Heart right ventricle (tissue), 16 donors: ENCODE results near the gene H2AZ2. TPM values are rescaled to one million over a fixed set of nuclear protein-coding genes. Genes with fewer than 3 reads are reported as not detected.
A peak's percentile ranks its signal among the peaks of the same experiment; 100 is the strongest.

Source experiments
- ATAC-seq, 8 donors: fragments of 200-7000 bp; cut with Tn5 transposase; one replicate each; pipeline ENCODE4 v1.9.1; 2020; ENCODE audit warnings: mild to moderate bottlenecking in 8 of 8, moderate library complexity in 8 of 8, moderate number of reproducible peaks in 1 of 8
- DNase-seq, 2 donors: peaks; one replicate each; pipeline ENCODE4 v3.0.0-alpha.2; 2020
- H3K27ac ChIP-seq, 10 donors: fragments of 200-600 bp; sonication (generic) in 2 of 10; one replicate each; pipeline versions ENCODE4 v1.5.0 to v1.8.0; 2020 to 2022; ENCODE audit warnings: mild to moderate bottlenecking in 3 of 10
- H3K27me3 ChIP-seq, 7 donors: fragments of 200-600 bp; one replicate each; pipeline ENCODE4 v1.8.0; 2021 to 2022; ENCODE audit warnings: mild to moderate bottlenecking in 2 of 7
- H3K36me3 ChIP-seq, 9 donors: fragments of 200-600 bp; sonication (generic) in 1 of 9; one replicate each; pipeline versions ENCODE4 v1.5.0 to v1.8.0; 2020 to 2022; ENCODE audit warnings: mild to moderate bottlenecking in 2 of 9
- H3K4me1 ChIP-seq, 9 donors: fragments of 200-600 bp; sonication (generic) in 1 of 9; one replicate each; pipeline versions ENCODE4 v1.5.0 to v1.8.0; 2020 to 2022; ENCODE audit warnings: mild to moderate bottlenecking in 4 of 9
- H3K4me3 ChIP-seq, 10 donors: fragments of 200-600 bp; sonication (generic) in 2 of 10; one replicate each; pipeline versions ENCODE4 v1.5.0 to v1.8.0; 2020 to 2022; ENCODE audit warnings: mild to moderate bottlenecking in 7 of 10, moderate library complexity in 2 of 10
- H3K9me3 ChIP-seq, 11 donors: fragments of 200-600 bp in 10 of 11; sonication (generic) in 2 of 11; one replicate each; pipeline versions ENCODE4 v1.5.0 to v1.8.0; 2013 to 2022; ENCODE audit warnings: mild to moderate bottlenecking in 2 of 11, control low read depth in 1 of 11, moderate library complexity in 1 of 11
- CTCF ChIP-seq, 9 donors: fragments of 200-600 bp; sonication (generic) in 2 of 9; IDR thresholded peaks; one replicate each; pipeline versions ENCODE4 v1.5.0 to v1.8.0; 2021 to 2022; ENCODE audit warnings: antibody characterized with exemption in 9 of 9, mild to moderate bottlenecking in 5 of 9, moderate library complexity in 1 of 9
- WGBS, 2 donors: extraction: QIAGEN DNeasy Blood & Tissue Kit; methylation state at CpG; one replicate each; pipeline ENCODE4 v1.1.7; 2013; ENCODE audit warnings: inconsistent platforms in 1 of 2; 5-methylcytosine and 5-hydroxymethylcytosine counted together
- intact Hi-C, 10 donors: fragments of 100-400 bp; cut with DNase I; formaldehyde crosslinking; loops; one replicate each; pipeline versions ENCODE4 v1.11.1 to v1.14.2; 2022
- polyA plus RNA-seq, 2 donors: library from polyadenylated mRNA; stranded (reverse); fragments of 200-250 nt; gene quantifications; one replicate each; pipeline ENCODE4 v1.2.3, GENCODE V29; 2013
- total RNA-seq, 10 donors: library from RNA; stranded (reverse); fragmentation: NEBNext Ultra II Directional in 3 of 10; extraction: Animal tissue kit (Norgen Biotek cat#: 25700) in 3 of 10; gene quantifications; one replicate each; pipeline versions ENCODE4 v1.2.1 to v1.2.4, GENCODE V29; 2021 to 2023
- donor health status: Arrhythmogenic right ventricular cardiomyopathy.
- donor health status: ischemic (EF 13 %, LVEDD 7.1; RV severe dilation, severe dysfunction).
- donor health status: healthy with polysubstance abuse.
- donor health status: DM: no; HTN: yes; CAD: no.
- donor health status: DM: no; HTN: no; CAD: no.
- donor health status: ischemic (EF 25% LVEDD 6.9; RV normal size, moderate dysfunction).
- donor health status: ischemic (EF 25% LVEDD 5.7; RV mildly dilated, moderate dysfunction).
- donor health status: healthy.
- donor health status: DM: yes; HTN: yes; CAD: no.
- donor health status: Ischemic cardiomyopathy.
- donor health status: ischemic (EF 35%, LVEDD 5.7; RV mildly dilated, moderate dysfunction).
- donor health status: nonischemic (EF 11% LVEDD 7.7; RV severe dilation, severe dysfunction).
- donor health status: DM: yes; HTN: yes; CAD: no.
- donor health status: PGD.
- donor health status: ischemic (EF 29% LVEDD 5.4; RV normal size, mild dysfunction).
- donor health status: nonischemic (EF 23%, LVEDD 6.1; RV moderate dilation, normal function).

The H2AZ2 gene
- total and polyA plus RNA-seq, 12 donors = 109 to 280 (median 257) TPM

GRCh38 chr7:44858161-44858560 lies 10.3 kb upstream of the H2AZ2 start:
- ATAC-seq (no peak), DNase-seq (no peak)
- intact Hi-C loops = loop anchor here in 5 of 10 donors (2.0 to 10.0 kb wide), 4 partner anchors 64 to 279 kb away; no protein-coding TSS in a partner anchor
- Histone ChIP-seq H3K36me3 (no peaks in the 10 kb centered on the region), H3K27me3 (peaks cover 0 to 9% (median 0%) of the 10 kb centered on the region in 7 donors), H3K4me3 (no peak overlapping the region), H3K27ac (no peak overlapping the region), H3K4me1 (peaks cover 0 to 7% (median 0%) of the 10 kb centered on the region in 9 donors), H3K9me3 (no peaks in the 10 kb centered on the region)
- peak in 1 of 9 donors; percentile 14 for TF ChIP-seq CTCF (IDR thresholded peaks at IDR 0.05)
- WGBS, 2 donors = 84 to 89% methylated on average over 2 of the region's 2 CpGs

- H3K4me3 ChIP-seq = no peak overlapping the region
- no peak overlapping the region for H3K27ac ChIP-seq
- H3K36me3 ChIP-seq = no peaks in the 10 kb centered on the region
- H3K4me1 ChIP-seq = peaks cover 0 to 7% (median 0%) of the 10 kb centered on the region in 9 donors
- no peaks in the 10 kb centered on the region for H3K9me3 ChIP-seq
- no peak for ATAC-seq
- intact Hi-C loops = loop anchor here in 4 of 10 donors (5.0 to 10.0 kb wide), 4 partner anchors 32 to 282 kb away; partner anchors contain the start of gene PURB (in 1 of the 4)
- no peaks in the 10 kb centered on the region for H3K27me3 ChIP-seq
- TF ChIP-seq CTCF (IDR thresholded peaks at IDR 0.05) = no peak
- no peak for DNase-seq
- 90 to 94% methylated on average over 8 of the region's 8 CpGs for WGBS, 2 donors
Measured at GRCh38 chr7:44854644-44855364, 6.9 kb upstream of the H2AZ2 start.

DNA sequence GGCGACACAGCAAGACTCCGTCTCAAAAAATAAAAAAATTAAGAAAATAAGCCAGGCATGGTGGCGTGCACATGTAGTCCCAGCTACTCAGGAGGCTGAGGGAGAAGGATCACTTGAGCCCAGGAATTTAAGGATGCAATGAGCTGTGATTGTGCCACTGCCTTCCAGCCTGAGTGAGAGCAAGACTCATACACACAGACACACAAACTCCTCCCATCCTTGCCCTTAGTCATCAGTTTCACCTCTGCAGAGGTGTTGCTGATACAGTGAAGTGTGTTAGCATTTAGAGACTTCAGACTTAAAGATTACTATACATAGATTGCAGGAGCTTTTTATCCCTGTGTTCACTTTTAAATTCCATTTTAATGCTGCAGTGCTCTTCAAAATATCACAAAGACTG lies 5.5 kb upstream of the H2AZ2 start:
- Histone ChIP-seq H3K27me3 (no peaks in the 10 kb centered on the region), H3K27ac (no peak overlapping the region), H3K36me3 (no peaks in the 10 kb centered on the region), H3K4me1 (peaks cover 0 to 15% (median 9%) of the 10 kb centered on the region in 9 donors), H3K9me3 (no peaks in the 10 kb centered on the region), H3K4me3 (no peak overlapping the region)
- DNase-seq (no peak), ATAC-seq (no peak)
- WGBS, 2 donors = 89 to 95% methylated on average over 3 of the region's 3 CpGs
- no peak for TF ChIP-seq CTCF (IDR thresholded peaks at IDR 0.05)
- intact Hi-C loops = loop anchor here in 3 of 10 donors (5.0 to 10.0 kb wide), 2 partner anchors 34 to 281 kb away; partner anchors contain the start of gene PURB (in 1 of the 3)

DNA sequence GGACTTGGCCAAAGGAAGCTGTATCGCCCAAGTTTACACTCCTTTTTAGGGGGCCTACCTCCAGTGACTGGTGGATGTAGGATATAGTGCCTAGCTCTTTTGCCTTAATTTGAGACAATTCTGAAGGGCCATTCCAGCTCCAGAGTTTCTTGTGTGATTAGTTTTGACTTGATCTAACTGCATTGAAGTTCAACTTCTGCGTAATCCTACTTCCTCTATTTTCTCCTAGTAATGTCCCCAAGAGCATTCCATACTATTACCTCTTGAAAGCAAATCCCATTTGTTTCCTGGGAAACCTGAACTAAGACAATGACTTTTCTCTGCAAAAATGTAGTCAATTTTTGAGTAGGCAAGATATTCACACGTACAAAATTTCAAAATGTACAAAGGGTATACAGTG lies 4.7 kb upstream of the H2AZ2 start:
- TF ChIP-seq CTCF (IDR thresholded peaks at IDR 0.05) = no peak
- Histone ChIP-seq H3K27ac (no peak overlapping the region), H3K36me3 (no peaks in the 10 kb centered on the region), H3K4me1 (peaks cover 0 to 15% (median 9%) of the 10 kb centered on the region in 9 donors), H3K27me3 (no peaks in the 10 kb centered on the region), H3K4me3 (no peak overlapping the region), H3K9me3 (no peaks in the 10 kb centered on the region)
- no peak for DNase-seq
- no peak for ATAC-seq
- 86% methylated on average over 3 of the region's 3 CpGs for WGBS, 2 donors
- intact Hi-C loops = loop anchor here in 3 of 10 donors (5.0 to 10.0 kb wide), 2 partner anchors 35 to 282 kb away; partner anchors contain the start of gene PURB (in 1 of the 3)
